PC-9 (cell line): ENCODE measurements around the gene MAP4K3. TPM values are rescaled to one million over a fixed set of nuclear protein-coding genes. Genes with fewer than 3 reads are reported as not detected.
A peak's percentile ranks its signal among the peaks of the same experiment; 100 is the strongest.

Experiments
- BruUV-seq: library from RNA; stranded (reverse); fragments of 400-500 nt; replicated peaks from 2 replicates; lab custom pipeline; 2021; lab: Mats Ljungman, UMichigan
- CTCF ChIA-PET: fragments of 300-600 bp; sonication (Branson Sonifier 250); formaldehyde crosslinking; loops from one replicate; lab custom pipeline; 2022; ENCODE audit warnings: antibody characterized with exemption; lab: Charles Lee
- POLR2A ChIA-PET: fragments of 300-600 bp; sonication (Branson Sonifier 250); formaldehyde crosslinking; loops from one replicate; lab custom pipeline; 2022; ENCODE audit warnings: antibody characterized with exemption; ENCODE audit not compliant: unreplicated experiment; lab: Charles Lee
- DNase-seq, 2 experiments: peaks; one replicate each; pipeline versions ENCODE4 v3.0.0 to v3.0.0-alpha.2; 2015 to 2022; ENCODE audit warnings: mixed read lengths in 1 of 2
- H2AFZ ChIP-seq: fragments of 200-600 bp; sonication (generic); 2 replicates; pipeline ENCODE4 v1.8.1; 2017; ENCODE audit warnings: antibody characterized with exemption
- H3F3A ChIP-seq: fragments of 200-600 bp; sonication (generic); 2 replicates; pipeline ENCODE4 v1.8.1; 2017; ENCODE audit warnings: antibody characterized with exemption, mild to moderate bottlenecking, low read depth; ENCODE audit not compliant: insufficient read depth
- H3K27ac ChIP-seq: fragments of 200-600 bp; sonication (generic); 2 replicates; pipeline ENCODE4 v1.6.1; 2016; ENCODE audit warnings: mixed run types
- H3K27me3 ChIP-seq: fragments of 200-600 bp; sonication (generic); 2 replicates; pipeline ENCODE4 v1.6.1; 2016; ENCODE audit warnings: low read depth, mixed run types; ENCODE audit not compliant: insufficient read depth
- H3K36me3 ChIP-seq: fragments of 200-600 bp; sonication (generic); 2 replicates; pipeline ENCODE4 v1.6.1; 2016; ENCODE audit warnings: low read depth, mixed run types
- H3K4me1 ChIP-seq: fragments of 200-600 bp; sonication (generic); replicated peaks from 2 replicates; pipeline ENCODE4 v1.6.1; 2016; ENCODE audit warnings: mixed run types; ENCODE audit not compliant: insufficient read depth
- H3K4me2 ChIP-seq: fragments of 200-600 bp; sonication (generic); 2 replicates; pipeline ENCODE4 v1.6.1; 2017; ENCODE audit warnings: mixed run types
- H3K4me3 ChIP-seq: fragments of 200-600 bp; sonication (generic); 2 replicates; pipeline ENCODE4 v1.6.1; 2016; ENCODE audit warnings: mixed run types
- H3K79me2 ChIP-seq: fragments of 200-600 bp; sonication (generic); 2 replicates; pipeline ENCODE4 v1.6.1; 2017; ENCODE audit warnings: low read depth, mixed run types
- H3K9me2 ChIP-seq: fragments of 200-600 bp; sonication (generic); 2 replicates; pipeline ENCODE4 v1.8.1; 2017; ENCODE audit warnings: mild to moderate bottlenecking; ENCODE audit not compliant: insufficient read depth
- H3K9me3 ChIP-seq: fragments of 200-600 bp; sonication (generic); 2 replicates; pipeline ENCODE4 v1.8.1; 2016; ENCODE audit warnings: low read depth; ENCODE audit not compliant: insufficient read depth
- H4K20me1 ChIP-seq: fragments of 200-600 bp; sonication (generic); 2 replicates; pipeline ENCODE4 v1.8.1; 2017; ENCODE audit not compliant: insufficient read depth
- CTCF ChIP-seq: fragments of 200-600 bp; sonication (generic); conservative IDR thresholded peaks from 2 replicates; pipeline ENCODE4 v1.6.1; 2017; ENCODE audit warnings: mixed run types, antibody characterized with exemption, mild to moderate bottlenecking, moderate library complexity
- EZH2 ChIP-seq: fragments of 200-600 bp; sonication (generic); IDR thresholded peaks from 2 replicates; pipeline ENCODE4 v1.8.0; 2017; ENCODE audit warnings: antibody characterized with exemption, low read depth
- intact Hi-C: fragments of 100-400 bp; cut with micrococcal nuclease; formaldehyde crosslinking; loops from one replicate; pipeline ENCODE4 v1.10.0; 2022; ENCODE audit not compliant: unreplicated experiment
- total RNA-seq: library from RNA; stranded (reverse); gene quantifications from 2 replicates; pipeline ENCODE4 v1.2.3, GENCODE V29; 2021

Gene MAP4K3
- total RNA-seq, 1 experiment from 2014 or later, result 38.4 TPM

- peak; percentile 51 to 69 for DNase-seq
- TF ChIP-seq EZH2 (no peak), CTCF (peak; percentile 92)
- no TSS peak for BruUV-seq
- Histone ChIP-seq H3F3A (no peaks in the 10 kb centered on the region), H2AFZ (no peak overlapping the region), H3K27ac (no peak overlapping the region), H3K9me2 (no peaks in the 10 kb centered on the region), H4K20me1 (no peaks in the 10 kb centered on the region), H3K4me1 (no peaks in the 10 kb centered on the region), H3K9me3 (no peaks in the 10 kb centered on the region), H3K4me2 (peak overlapping the region; percentile 48; the same call in 1 of the 2 replicates), H3K36me3 (no peaks in the 10 kb centered on the region), H3K79me2 (no peaks in the 10 kb centered on the region), H3K27me3 (no peaks in the 10 kb centered on the region), H3K4me3 (no peak overlapping the region)
- CTCF ChIA-PET, result interaction anchor here (0.6 to 1.5 kb wide), 5 partner anchors 102 to 456 kb away, joined by 3 to 11 read pairs (median 8); partner anchors contain the start of genes DHX57, MORN2 and SOS1
- intact Hi-C loops, result loop anchor here (1.0 to 5.0 kb wide), 5 partner anchors 104 to 646 kb away; partner anchors contain the start of gene SRSF7
- POLR2A ChIA-PET, result interaction anchor here (0.5 kb wide), 1 partner anchor 476 kb away, joined by 4 read pairs; the partner anchor contains the start of gene SRSF7
These were observed 209.3 kb downstream of the MAP4K3 start for GRCh38 chr2:39227628-39228412.

GRCh38 chr2:39225567-39225966, 211.5 kb downstream of the MAP4K3 start:
- intact Hi-C loops, result loop anchor here (5.0 kb wide), 2 partner anchors 473 to 643 kb away; partner anchors contain the start of gene SRSF7
- ChIA-PET CTCF (interaction anchor here (0.6 kb wide), 2 partner anchors 62 to 183 kb away, joined by 4 to 8 read pairs; no protein-coding TSS in a partner anchor), POLR2A (no interaction called here)
- no peak for DNase-seq
- no peaks in the 10 kb centered on the region for H3K9me3 ChIP-seq
- no peaks in the 10 kb centered on the region for H3K4me1 ChIP-seq
- H3K9me2 ChIP-seq, result no peaks in the 10 kb centered on the region
- H4K20me1 ChIP-seq, result no peaks in the 10 kb centered on the region
- TF ChIP-seq CTCF (no peak), EZH2 (no peak)
- H3K27me3 ChIP-seq, result no peaks in the 10 kb centered on the region
- no peak overlapping the region for H3K4me2 ChIP-seq
- no peaks in the 10 kb centered on the region for H3F3A ChIP-seq
- no peaks in the 10 kb centered on the region for H3K36me3 ChIP-seq
- no peak overlapping the region for H3K4me3 ChIP-seq
- H2AFZ ChIP-seq, result no peak overlapping the region
- H3K27ac ChIP-seq, result no peak overlapping the region
- no peaks in the 10 kb centered on the region for H3K79me2 ChIP-seq
- BruUV-seq, result no TSS peak

DNA sequence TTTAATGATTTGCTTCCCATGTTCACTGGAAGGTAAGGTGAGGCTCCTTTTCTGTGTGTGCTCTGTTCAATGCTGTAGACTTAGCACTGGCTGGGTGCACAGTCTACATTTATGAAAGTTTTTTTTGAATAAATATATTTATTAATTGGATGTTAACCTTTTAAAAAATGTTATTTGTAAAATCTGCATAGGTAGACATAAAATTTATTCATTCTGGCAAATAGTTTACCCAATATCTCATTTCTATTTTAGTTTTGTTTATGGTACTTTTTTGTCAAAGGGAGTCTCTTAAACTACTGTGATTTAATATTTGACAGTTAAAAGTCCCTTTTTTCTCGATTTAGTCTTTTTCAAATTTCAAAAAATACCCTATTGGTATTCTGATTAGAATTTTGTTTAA, 213.2 kb downstream of the MAP4K3 start:
- no peak for DNase-seq
- intact Hi-C loops, result no loop called here
- Histone ChIP-seq H3K4me2 (no peak overlapping the region), H4K20me1 (no peaks in the 10 kb centered on the region), H3K36me3 (no peaks in the 10 kb centered on the region), H2AFZ (no peak overlapping the region), H3F3A (no peaks in the 10 kb centered on the region), H3K4me1 (no peaks in the 10 kb centered on the region), H3K27me3 (no peaks in the 10 kb centered on the region), H3K27ac (no peak overlapping the region), H3K4me3 (no peak overlapping the region), H3K9me2 (no peaks in the 10 kb centered on the region), H3K9me3 (no peaks in the 10 kb centered on the region), H3K79me2 (no peaks in the 10 kb centered on the region)
- TF ChIP-seq EZH2 (no peak), CTCF (no peak)
- no TSS peak for BruUV-seq
- POLR2A ChIA-PET, result no interaction called here
- CTCF ChIA-PET, result no interaction called here
